KMS-11 (cell line): ENCODE measurements around the gene ABCC6.
A peak's percentile ranks its signal among the peaks of the same experiment; 100 is the strongest.

Source experiments
- H2AFZ ChIP-seq: fragments of 200-600 bp; sonication (generic); 2 replicates; pipeline ENCODE4 v1.6.1; 2016; ENCODE audit warnings: antibody characterized with exemption, mixed run types, low read depth
- H3K27ac ChIP-seq: fragments of 200-600 bp; sonication (generic); 2 replicates; pipeline ENCODE4 v1.6.1; 2016; ENCODE audit warnings: mild to moderate bottlenecking, mixed run types
- H3K27me3 ChIP-seq: fragments of 200-600 bp; sonication (generic); 2 replicates; pipeline ENCODE4 v1.6.1; 2017; ENCODE audit warnings: mild to moderate bottlenecking, low read depth, mixed run types, moderate library complexity; ENCODE audit not compliant: insufficient read depth
- H3K36me3 ChIP-seq: fragments of 200-600 bp; sonication (generic); 2 replicates; pipeline ENCODE4 v1.6.1; 2017; ENCODE audit warnings: mild to moderate bottlenecking, mixed run types; ENCODE audit not compliant: insufficient read depth
- H3K4me1 ChIP-seq: fragments of 200-600 bp; sonication (generic); 2 replicates; pipeline ENCODE4 v1.6.1; 2016; ENCODE audit warnings: mild to moderate bottlenecking, low read depth, mixed run types; ENCODE audit not compliant: poor library complexity, severe bottlenecking
- H3K4me2 ChIP-seq: fragments of 200-600 bp; sonication (generic); 2 replicates; pipeline ENCODE4 v1.7.0; 2016; ENCODE audit warnings: mild to moderate bottlenecking, mixed run types
- H3K4me3 ChIP-seq: fragments of 200-600 bp; sonication (generic); IDR thresholded peaks from 2 replicates; pipeline ENCODE4 v1.6.1; 2017; ENCODE audit warnings: low read depth, low read length, mixed read lengths; ENCODE audit not compliant: insufficient read depth
- H3K79me2 ChIP-seq: fragments of 200-600 bp; sonication (generic); 2 replicates; pipeline ENCODE4 v1.6.1; 2016; ENCODE audit warnings: low read depth, mixed run types; ENCODE audit not compliant: insufficient read depth
- H3K9ac ChIP-seq: fragments of 200-600 bp; sonication (generic); 2 replicates; pipeline ENCODE4 v1.6.1; 2016; ENCODE audit warnings: mild to moderate bottlenecking, mixed run types
- H4K20me1 ChIP-seq: fragments of 200-600 bp; sonication (generic); 2 replicates; pipeline ENCODE4 v1.6.1; 2016; ENCODE audit warnings: mild to moderate bottlenecking, mixed run types; ENCODE audit not compliant: insufficient read depth
- CTCF ChIP-seq: fragments of 200-600 bp; sonication (generic); conservative IDR thresholded peaks from 2 replicates; pipeline ENCODE4 v1.6.1; 2017; ENCODE audit warnings: low read depth, mild to moderate bottlenecking, antibody characterized with exemption, low read length, moderate library complexity, mixed read lengths

The ABCC6 gene

GRCh38 chr16:16131204-16131603, 92.1 kb downstream of the ABCC6 start:
- Histone ChIP-seq H3K79me2 (no peaks in the 10 kb centered on the region), H3K27ac (no peak overlapping the region)
- TF ChIP-seq CTCF, result no peak

GRCh38 chr16:16127469-16128116, 95.7 kb downstream of the ABCC6 start:
- Histone ChIP-seq H3K27me3 (no peaks in the 10 kb centered on the region), H3K36me3 (no peaks in the 10 kb centered on the region), H3K79me2 (no peaks in the 10 kb centered on the region), H3K27ac (no peak overlapping the region), H4K20me1 (no peaks in the 10 kb centered on the region), H3K4me3 (no peak overlapping the region), H3K4me2 (no peak overlapping the region), H2AFZ (no peak overlapping the region), H3K4me1 (no peaks in the 10 kb centered on the region), H3K9ac (no peak overlapping the region)
- peak; percentile 92 for TF ChIP-seq CTCF

More at GRCh38 chr16:16131204-16131603, 92.1 kb downstream of the ABCC6 start:
- Histone ChIP-seq H3K9ac (no peak overlapping the region), H3K4me2 (no peak overlapping the region), H2AFZ (no peak overlapping the region), H4K20me1 (no peaks in the 10 kb centered on the region), H3K36me3 (peaks cover 8% of the 10 kb centered on the region; the same call in 1 of the 2 replicates), H3K4me1 (no peaks in the 10 kb centered on the region), H3K4me3 (no peak overlapping the region), H3K27me3 (no peaks in the 10 kb centered on the region)

DNA sequence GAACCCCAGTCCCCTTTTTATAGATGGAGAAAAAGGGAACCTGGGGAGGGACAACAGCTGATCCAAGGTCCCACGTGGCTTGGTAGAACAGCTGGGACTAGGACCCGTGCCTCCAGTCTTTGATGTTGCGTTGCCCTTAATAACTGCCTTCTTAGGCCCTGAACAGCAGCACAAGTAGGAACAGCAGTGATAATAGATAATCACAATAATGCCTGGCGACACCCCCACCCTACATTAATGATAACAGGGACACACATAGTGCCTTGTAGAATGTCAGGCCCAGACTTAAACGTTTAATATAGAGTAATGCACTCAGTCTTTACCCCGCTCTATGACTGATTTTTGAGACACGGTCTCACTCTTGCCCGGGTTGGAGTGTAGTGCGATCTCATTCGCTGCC, 96.4 kb downstream of the ABCC6 start:
- Histone ChIP-seq H3K27ac (no peak overlapping the region), H3K4me3 (no peak overlapping the region), H3K79me2 (no peaks in the 10 kb centered on the region), H3K36me3 (no peaks in the 10 kb centered on the region; the same call in 1 of the 2 replicates), H2AFZ (no peak overlapping the region), H3K4me2 (no peak overlapping the region), H3K4me1 (no peaks in the 10 kb centered on the region), H3K9ac (no peak overlapping the region), H4K20me1 (no peaks in the 10 kb centered on the region), H3K27me3 (no peaks in the 10 kb centered on the region)
- no peak for TF ChIP-seq CTCF

GRCh38 chr16:16124974-16125373, 98.3 kb downstream of the ABCC6 start:
- H3K9ac ChIP-seq, result no peak overlapping the region
- TF ChIP-seq CTCF, result no peak
- H3K27me3 ChIP-seq, result no peaks in the 10 kb centered on the region
- H3K36me3 ChIP-seq, result no peaks in the 10 kb centered on the region; the same call in 1 of the 2 replicates
- H3K4me1 ChIP-seq, result no peaks in the 10 kb centered on the region
- H3K4me2 ChIP-seq, result no peak overlapping the region
- H4K20me1 ChIP-seq, result no peaks in the 10 kb centered on the region
- no peaks in the 10 kb centered on the region for H3K79me2 ChIP-seq
- no peak overlapping the region for H3K4me3 ChIP-seq
- H2AFZ ChIP-seq, result no peak overlapping the region
- H3K27ac ChIP-seq, result no peak overlapping the region
